Measurements from ENCODE around the gene GIMAP1. TPM values are rescaled to one million over a fixed set of nuclear protein-coding genes. Genes with fewer than 3 reads are reported as not detected.

The GIMAP1 gene
- total RNA-seq, 1 experiment from 2014 or later = not detected

DNA sequence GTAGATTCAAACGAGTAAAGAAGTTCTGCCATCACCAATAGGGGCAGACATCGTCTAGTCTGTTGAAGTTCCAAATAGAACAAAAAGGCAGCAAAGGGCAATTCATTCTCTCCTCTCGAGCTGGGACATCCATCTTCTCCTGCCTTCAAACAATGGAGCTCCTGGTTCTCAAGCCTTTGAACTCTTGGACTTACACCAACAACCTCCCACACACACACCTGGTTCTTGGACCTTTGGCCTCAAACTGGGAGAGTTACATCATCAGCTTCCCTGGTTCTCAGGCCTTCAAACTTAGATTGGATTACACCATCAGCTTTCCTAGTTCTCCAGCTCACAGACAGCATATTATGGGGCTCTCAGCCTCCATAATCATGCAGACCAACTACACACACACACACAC, 11.0 kb downstream of the GIMAP1 start:
- H3K9me3 Mint-ChIP-seq = peaks cover 15% of the 10 kb centered on the region
- DNase-seq (ENCODE audit: low spot score) (no peak), ATAC-seq (no peak)
- no peaks in the 10 kb centered on the region for H3K36me3 Mint-ChIP-seq
- H3K4me1 Mint-ChIP-seq = no peaks in the 10 kb centered on the region
- no peak overlapping the region for H3K27ac Mint-ChIP-seq
- no peak overlapping the region for H3K4me3 Mint-ChIP-seq
- ChIA-PET CTCF (interaction anchor here (0.6 to 0.7 kb wide), 2 partner anchors 149 to 291 kb away, joined by 3 to 4 read pairs; no protein-coding TSS in a partner anchor), POLR2A (no interaction called here)
- TF ChIP-seq SMAD3 (CRISPR knock-in tag; IDR thresholded peaks at IDR 0.05; ENCODE audit: borderline replicate concordance) (no peak), GABPB1 (CRISPR knock-in tag; IDR thresholded peaks at IDR 0.05) (peak; percentile 91)
- peaks cover 100% of the 10 kb centered on the region for H3K27me3 Mint-ChIP-seq (ENCODE audit: low read depth)

DNA sequence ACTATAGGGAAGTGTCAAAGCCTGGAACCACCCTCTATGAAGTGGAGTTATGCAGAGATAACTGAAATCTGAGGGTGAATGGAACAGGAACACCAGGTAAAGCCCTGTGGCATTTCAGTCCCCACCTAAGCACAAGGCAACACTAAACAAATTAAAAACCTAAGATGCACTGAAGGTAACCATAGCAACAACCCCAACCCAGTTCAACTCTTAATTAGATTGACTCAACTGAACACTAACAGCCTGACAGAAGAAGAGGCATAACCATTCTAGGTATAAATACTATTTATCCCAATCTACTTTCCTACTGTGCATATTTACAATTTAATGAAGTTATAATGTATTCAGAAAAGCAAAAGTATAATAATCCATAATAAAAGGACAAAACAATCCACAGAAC, 11.6 kb downstream of the GIMAP1 start:
- ChIA-PET CTCF (no interaction called here), POLR2A (no interaction called here)
- Mint-ChIP-seq H3K27me3 (ENCODE audit: low read depth) (peaks cover 100% of the 10 kb centered on the region), H3K9me3 (peaks cover 15% of the 10 kb centered on the region), H3K36me3 (no peaks in the 10 kb centered on the region), H3K4me1 (no peaks in the 10 kb centered on the region), H3K4me3 (no peak overlapping the region), H3K27ac (no peak overlapping the region)
- TF ChIP-seq SOX15 (CRISPR knock-in tag; IDR thresholded peaks at IDR 0.05) (no peak), GABPB1 (CRISPR knock-in tag; IDR thresholded peaks at IDR 0.05) (no peak), SP1 (CRISPR knock-in tag; conservative IDR thresholded peaks at IDR 0.05) (no peak), MAX (CRISPR knock-in tag; IDR thresholded peaks at IDR 0.05) (no peak), GRHL2 (CRISPR knock-in tag; IDR thresholded peaks at IDR 0.05; ENCODE audit: insufficient replicate concordance, severe bottlenecking) (no peak), NFYB (CRISPR knock-in tag; conservative IDR thresholded peaks at IDR 0.05; ENCODE audit: low read depth) (no peak), FOXJ3 (CRISPR knock-in tag; IDR thresholded peaks at IDR 0.05; ENCODE audit: borderline replicate concordance) (no peak), HMGA2 (CRISPR knock-in tag; IDR thresholded peaks at IDR 0.05) (no peak)
- TF ChIP-seq, protein P1, sequence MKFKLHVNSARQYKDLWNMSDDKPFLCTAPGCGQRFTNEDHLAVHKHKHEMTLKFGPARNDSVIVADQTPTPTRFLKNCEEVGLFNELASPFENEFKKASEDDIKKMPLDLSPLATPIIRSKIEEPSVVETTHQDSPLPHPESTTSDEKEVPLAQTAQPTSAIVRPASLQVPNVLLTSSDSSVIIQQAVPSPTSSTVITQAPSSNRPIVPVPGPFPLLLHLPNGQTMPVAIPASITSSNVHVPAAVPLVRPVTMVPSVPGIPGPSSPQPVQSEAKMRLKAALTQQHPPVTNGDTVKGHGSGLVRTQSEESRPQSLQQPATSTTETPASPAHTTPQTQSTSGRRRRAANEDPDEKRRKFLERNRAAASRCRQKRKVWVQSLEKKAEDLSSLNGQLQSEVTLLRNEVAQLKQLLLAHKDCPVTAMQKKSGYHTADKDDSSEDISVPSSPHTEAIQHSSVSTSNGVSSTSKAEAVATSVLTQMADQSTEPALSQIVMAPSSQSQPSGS (CRISPR knock-in tag; IDR thresholded peaks at IDR 0.05; ENCODE audit: borderline replicate concordance, low read depth) = no peak
- TF ChIP-seq, protein P2, sequence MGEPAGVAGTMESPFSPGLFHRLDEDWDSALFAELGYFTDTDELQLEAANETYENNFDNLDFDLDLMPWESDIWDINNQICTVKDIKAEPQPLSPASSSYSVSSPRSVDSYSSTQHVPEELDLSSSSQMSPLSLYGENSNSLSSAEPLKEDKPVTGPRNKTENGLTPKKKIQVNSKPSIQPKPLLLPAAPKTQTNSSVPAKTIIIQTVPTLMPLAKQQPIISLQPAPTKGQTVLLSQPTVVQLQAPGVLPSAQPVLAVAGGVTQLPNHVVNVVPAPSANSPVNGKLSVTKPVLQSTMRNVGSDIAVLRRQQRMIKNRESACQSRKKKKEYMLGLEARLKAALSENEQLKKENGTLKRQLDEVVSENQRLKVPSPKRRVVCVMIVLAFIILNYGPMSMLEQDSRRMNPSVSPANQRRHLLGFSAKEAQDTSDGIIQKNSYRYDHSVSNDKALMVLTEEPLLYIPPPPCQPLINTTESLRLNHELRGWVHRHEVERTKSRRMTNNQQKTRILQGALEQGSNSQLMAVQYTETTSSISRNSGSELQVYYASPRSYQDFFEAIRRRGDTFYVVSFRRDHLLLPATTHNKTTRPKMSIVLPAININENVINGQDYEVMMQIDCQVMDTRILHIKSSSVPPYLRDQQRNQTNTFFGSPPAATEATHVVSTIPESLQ (CRISPR knock-in tag; IDR thresholded peaks at IDR 0.05) = no peak
- DNase-seq (ENCODE audit: low spot score) (no peak), ATAC-seq (no peak)

DNA sequence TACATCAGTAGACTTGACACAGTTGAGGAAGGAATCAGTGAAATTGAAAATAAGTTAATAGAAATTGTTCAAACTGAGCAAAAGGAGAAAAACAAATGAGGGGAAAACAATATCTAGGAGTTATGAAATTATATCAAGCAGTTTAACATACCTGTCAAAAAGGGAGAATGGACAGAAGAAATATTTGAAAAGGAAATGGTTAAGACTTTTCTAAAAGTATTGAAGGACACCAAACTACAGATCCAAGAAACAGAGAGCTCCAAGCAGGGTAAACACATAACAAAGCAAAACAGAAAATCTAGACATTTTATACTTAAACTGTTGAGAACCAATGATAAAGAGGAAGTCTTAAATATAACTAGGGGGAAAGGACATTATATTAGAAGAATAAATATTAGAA, 12.2 kb downstream of the GIMAP1 start:
- Mint-ChIP-seq H3K36me3 (no peaks in the 10 kb centered on the region), H3K27me3 (ENCODE audit: low read depth) (peaks cover 100% of the 10 kb centered on the region)
- TF ChIP-seq, protein P2 (CRISPR knock-in tag; IDR thresholded peaks at IDR 0.05) = no peak
- TF ChIP-seq IRF2 (CRISPR knock-in tag; IDR thresholded peaks at IDR 0.05; ENCODE audit: borderline replicate concordance, low read depth) = no peak
- TF ChIP-seq ZNF232 (CRISPR knock-in tag; IDR thresholded peaks at IDR 0.05) = no peak
- TF ChIP-seq ZNF425 (CRISPR knock-in tag; conservative IDR thresholded peaks at IDR 0.05) = no peak
- TF ChIP-seq HMGA2 (CRISPR knock-in tag; IDR thresholded peaks at IDR 0.05) = no peak
- TF ChIP-seq, protein P3, sequence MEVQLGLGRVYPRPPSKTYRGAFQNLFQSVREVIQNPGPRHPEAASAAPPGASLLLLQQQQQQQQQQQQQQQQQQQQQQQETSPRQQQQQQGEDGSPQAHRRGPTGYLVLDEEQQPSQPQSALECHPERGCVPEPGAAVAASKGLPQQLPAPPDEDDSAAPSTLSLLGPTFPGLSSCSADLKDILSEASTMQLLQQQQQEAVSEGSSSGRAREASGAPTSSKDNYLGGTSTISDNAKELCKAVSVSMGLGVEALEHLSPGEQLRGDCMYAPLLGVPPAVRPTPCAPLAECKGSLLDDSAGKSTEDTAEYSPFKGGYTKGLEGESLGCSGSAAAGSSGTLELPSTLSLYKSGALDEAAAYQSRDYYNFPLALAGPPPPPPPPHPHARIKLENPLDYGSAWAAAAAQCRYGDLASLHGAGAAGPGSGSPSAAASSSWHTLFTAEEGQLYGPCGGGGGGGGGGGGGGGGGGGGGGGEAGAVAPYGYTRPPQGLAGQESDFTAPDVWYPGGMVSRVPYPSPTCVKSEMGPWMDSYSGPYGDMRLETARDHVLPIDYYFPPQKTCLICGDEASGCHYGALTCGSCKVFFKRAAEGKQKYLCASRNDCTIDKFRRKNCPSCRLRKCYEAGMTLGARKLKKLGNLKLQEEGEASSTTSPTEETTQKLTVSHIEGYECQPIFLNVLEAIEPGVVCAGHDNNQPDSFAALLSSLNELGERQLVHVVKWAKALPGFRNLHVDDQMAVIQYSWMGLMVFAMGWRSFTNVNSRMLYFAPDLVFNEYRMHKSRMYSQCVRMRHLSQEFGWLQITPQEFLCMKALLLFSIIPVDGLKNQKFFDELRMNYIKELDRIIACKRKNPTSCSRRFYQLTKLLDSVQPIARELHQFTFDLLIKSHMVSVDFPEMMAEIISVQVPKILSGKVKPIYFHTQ (CRISPR knock-in tag; IDR thresholded peaks at IDR 0.05) = no peak
- TF ChIP-seq, protein P4, sequence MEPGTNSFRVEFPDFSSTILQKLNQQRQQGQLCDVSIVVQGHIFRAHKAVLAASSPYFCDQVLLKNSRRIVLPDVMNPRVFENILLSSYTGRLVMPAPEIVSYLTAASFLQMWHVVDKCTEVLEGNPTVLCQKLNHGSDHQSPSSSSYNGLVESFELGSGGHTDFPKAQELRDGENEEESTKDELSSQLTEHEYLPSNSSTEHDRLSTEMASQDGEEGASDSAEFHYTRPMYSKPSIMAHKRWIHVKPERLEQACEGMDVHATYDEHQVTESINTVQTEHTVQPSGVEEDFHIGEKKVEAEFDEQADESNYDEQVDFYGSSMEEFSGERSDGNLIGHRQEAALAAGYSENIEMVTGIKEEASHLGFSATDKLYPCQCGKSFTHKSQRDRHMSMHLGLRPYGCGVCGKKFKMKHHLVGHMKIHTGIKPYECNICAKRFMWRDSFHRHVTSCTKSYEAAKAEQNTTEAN (CRISPR knock-in tag; IDR thresholded peaks at IDR 0.05) = no peak
- TF ChIP-seq, protein P5, sequence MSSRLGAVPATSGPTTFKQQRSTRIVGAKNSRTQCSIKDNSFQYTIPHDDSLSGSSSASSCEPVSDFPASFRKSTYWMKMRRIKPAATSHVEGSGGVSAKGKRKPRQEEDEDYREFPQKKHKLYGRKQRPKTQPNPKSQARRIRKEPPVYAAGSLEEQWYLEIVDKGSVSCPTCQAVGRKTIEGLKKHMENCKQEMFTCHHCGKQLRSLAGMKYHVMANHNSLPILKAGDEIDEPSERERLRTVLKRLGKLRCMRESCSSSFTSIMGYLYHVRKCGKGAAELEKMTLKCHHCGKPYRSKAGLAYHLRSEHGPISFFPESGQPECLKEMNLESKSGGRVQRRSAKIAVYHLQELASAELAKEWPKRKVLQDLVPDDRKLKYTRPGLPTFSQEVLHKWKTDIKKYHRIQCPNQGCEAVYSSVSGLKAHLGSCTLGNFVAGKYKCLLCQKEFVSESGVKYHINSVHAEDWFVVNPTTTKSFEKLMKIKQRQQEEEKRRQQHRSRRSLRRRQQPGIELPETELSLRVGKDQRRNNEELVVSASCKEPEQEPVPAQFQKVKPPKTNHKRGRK (CRISPR knock-in tag; IDR thresholded peaks at IDR 0.05; ENCODE audit: borderline replicate concordance) = no peak
- no peak for TF ChIP-seq ELF4 (CRISPR knock-in tag; IDR thresholded peaks at IDR 0.05; ENCODE audit: low read depth)
- no peak for TF ChIP-seq SMAD3 (CRISPR knock-in tag; IDR thresholded peaks at IDR 0.05; ENCODE audit: borderline replicate concordance)

More for the DNA sequence above, 12.2 kb downstream of the GIMAP1 start:
- ATAC-seq (no peak), DNase-seq (ENCODE audit: low spot score) (no peak)
- Mint-ChIP-seq H3K27ac (no peak overlapping the region), H3K9me3 (peaks cover 15% of the 10 kb centered on the region), H3K4me3 (no peak overlapping the region), H3K4me1 (no peaks in the 10 kb centered on the region)
- CTCF ChIA-PET = no interaction called here
- POLR2A ChIA-PET = no interaction called here

Measured in WTC11 (cell line).